Neural cell (in vitro differentiated cells): ENCODE results near the gene CHRM5. TPM values are rescaled to one million over a fixed set of nuclear protein-coding genes. Genes with fewer than 3 reads are reported as not detected.
A peak's percentile ranks its signal among the peaks of the same experiment; 100 is the strongest.

Source experiments
- H2AFZ ChIP-seq: fragments of 200-600, 300-800 bp; sonication (generic), shearing (Covaris generic); 2 replicates; pipeline ENCODE4 v1.6.0; 2014; ENCODE audit warnings: low read depth, mild to moderate bottlenecking, antibody characterized with exemption, low read length, moderate library complexity
- H3F3A ChIP-seq: fragments of 200-600 bp; shearing (Covaris generic); 2 replicates; pipeline ENCODE4 v1.6.1; 2016; ENCODE audit warnings: mild to moderate bottlenecking, moderate library complexity, mixed read lengths, antibody characterized with exemption, low read length; ENCODE audit not compliant: insufficient read depth, poor library complexity, severe bottlenecking
- H3K27ac ChIP-seq: fragments of 200-600, 300-800 bp; sonication (generic), shearing (Covaris generic); 2 replicates; pipeline ENCODE4 v1.5.1; 2014; ENCODE audit warnings: mild to moderate bottlenecking, low read length, moderate library complexity
- H3K27me3 ChIP-seq: fragments of 300-800, 200-600 bp; sonication (generic), shearing (Covaris generic); 2 replicates; pipeline ENCODE4 v1.6.0; 2014; ENCODE audit warnings: mild to moderate bottlenecking, low read depth, low read length, moderate library complexity; ENCODE audit not compliant: insufficient read depth
- H3K36me3 ChIP-seq: fragments of 300-800, 200-600 bp; sonication (generic), shearing (Covaris generic); 2 replicates; pipeline ENCODE4 v1.5.1; 2014; ENCODE audit warnings: mild to moderate bottlenecking, antibody characterized with exemption, low read length, moderate library complexity; ENCODE audit not compliant: insufficient read depth
- H3K4me2 ChIP-seq: fragments of 300-800, 200-600 bp; sonication (generic), shearing (Covaris generic); 2 replicates; pipeline ENCODE4 v1.6.0; 2014; ENCODE audit warnings: mild to moderate bottlenecking, low read length
- H3K4me3 ChIP-seq: fragments of 300-800, 200-600 bp; sonication (generic), shearing (Covaris generic); 2 replicates; pipeline ENCODE4 v1.5.1; 2014; ENCODE audit warnings: mild to moderate bottlenecking, low read length, moderate library complexity
- H3K79me2 ChIP-seq: fragments of 200-600 bp; shearing (Covaris generic); replicated peaks from 2 replicates; pipeline ENCODE4 v1.6.0; 2014; ENCODE audit warnings: mild to moderate bottlenecking, low read length, moderate library complexity; ENCODE audit not compliant: insufficient read depth
- H3K9ac ChIP-seq: fragments of 300-800, 200-600 bp; sonication (generic), shearing (Covaris generic); 2 replicates; pipeline ENCODE4 v1.6.1; 2016; ENCODE audit warnings: mild to moderate bottlenecking, low read length, mixed read lengths
- H3K9me2 ChIP-seq: fragments of 200-600 bp; shearing (Covaris generic); 2 replicates; pipeline ENCODE4 v1.6.1; 2016; ENCODE audit warnings: mild to moderate bottlenecking, low read length, mixed read lengths; ENCODE audit not compliant: insufficient read depth
- H3K9me3 ChIP-seq: fragments of 200-600, 300-800 bp; sonication (generic), shearing (Covaris generic); 2 replicates; pipeline ENCODE4 v1.6.1; 2016; ENCODE audit warnings: mild to moderate bottlenecking, mixed run types, low read length, moderate library complexity, mixed read lengths
- H4K20me1 ChIP-seq: fragments of 200-600 bp; shearing (Covaris generic); 2 replicates; pipeline ENCODE4 v1.6.1; 2016; ENCODE audit warnings: mild to moderate bottlenecking, mixed run types; ENCODE audit not compliant: insufficient read depth
- EP300 ChIP-seq: fragments of 450-650 bp; conservative IDR thresholded peaks from 2 replicates; pipeline ENCODE4 v1.6.1; 2014; ENCODE audit warnings: antibody characterized with exemption, mild to moderate bottlenecking, moderate library complexity; ENCODE audit not compliant: poor library complexity, severe bottlenecking
- EZH2 ChIP-seq: fragments of 200-600, 300-800 bp; shearing (Covaris generic), sonication (generic); IDR thresholded peaks from 2 replicates; pipeline ENCODE4 v1.6.1; 2014; ENCODE audit warnings: antibody characterized with exemption, low read length, borderline replicate concordance, mild to moderate bottlenecking; ENCODE audit not compliant: insufficient read depth, poor library complexity, severe bottlenecking
- MXI1 ChIP-seq: fragments of 450-650 bp; conservative IDR thresholded peaks from 2 replicates; pipeline ENCODE4 v1.6.1; 2014; ENCODE audit warnings: antibody characterized with exemption, mild to moderate bottlenecking; ENCODE audit not compliant: poor library complexity, severe bottlenecking
- POLR2AphosphoS5 ChIP-seq: IDR thresholded peaks from 2 replicates; pipeline ENCODE4 v1.6.1; 2012
- RAD21 ChIP-seq: fragments of 450-650 bp; conservative IDR thresholded peaks from 2 replicates; pipeline ENCODE4 v1.6.1; 2014; ENCODE audit warnings: antibody characterized with exemption, mild to moderate bottlenecking, moderate library complexity
- REST ChIP-seq: IDR thresholded peaks from 2 replicates; pipeline ENCODE4 v1.6.1; 2012; ENCODE audit warnings: borderline replicate concordance
- SMC3 ChIP-seq: fragments of 450-650 bp; conservative IDR thresholded peaks from 2 replicates; pipeline ENCODE4 v1.6.1; 2014; ENCODE audit warnings: antibody characterized with exemption, mild to moderate bottlenecking, moderate library complexity; ENCODE audit not compliant: poor library complexity
- TAF1 ChIP-seq: IDR thresholded peaks from 2 replicates; pipeline ENCODE4 v1.6.1; 2012; ENCODE audit warnings: low read depth
- polyA plus RNA-seq: library from polyadenylated mRNA; depleted of rRNA; stranded (reverse); fragments of >200 nt; gene quantifications from 2 replicates; pipeline ENCODE4 v1.2.3, GENCODE V29; 2014
- TF ChIP-seq, protein P1 (sequence below): fragments of 450-650 bp; IDR thresholded peaks from 2 replicates; pipeline ENCODE4 v1.5.1; 2014; ENCODE audit warnings: antibody characterized with exemption, mild to moderate bottlenecking, moderate library complexity; ENCODE audit not compliant: poor library complexity, severe bottlenecking

The CHRM5 gene
- polyA plus RNA-seq, 1 donor from 2014 or later = 3.9 TPM

DNA sequence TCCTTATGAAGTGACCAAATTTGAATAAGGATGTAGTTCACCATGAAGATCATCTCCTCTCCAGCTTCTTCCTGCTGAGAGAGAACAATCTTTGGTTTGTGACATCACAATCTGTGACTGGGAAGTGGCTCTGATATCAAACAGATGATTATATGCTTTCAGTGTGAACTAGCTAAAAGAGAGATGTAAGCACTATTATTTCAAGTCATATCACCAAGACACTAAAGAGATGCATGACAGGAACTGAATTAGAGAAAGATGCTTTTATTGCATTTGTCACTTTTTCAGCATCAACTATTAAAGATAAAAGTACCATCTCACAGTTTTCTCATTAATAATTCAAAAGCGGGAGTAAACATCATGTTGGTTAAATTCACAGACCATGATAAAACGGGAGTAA is 3.5 kb downstream of the CHRM5 start:
- Histone ChIP-seq H3K36me3 (no peaks in the 10 kb centered on the region), H3K4me3 (peak overlapping the region; percentile 32), H3K27ac (peak overlapping the region; percentile 78)

DNA sequence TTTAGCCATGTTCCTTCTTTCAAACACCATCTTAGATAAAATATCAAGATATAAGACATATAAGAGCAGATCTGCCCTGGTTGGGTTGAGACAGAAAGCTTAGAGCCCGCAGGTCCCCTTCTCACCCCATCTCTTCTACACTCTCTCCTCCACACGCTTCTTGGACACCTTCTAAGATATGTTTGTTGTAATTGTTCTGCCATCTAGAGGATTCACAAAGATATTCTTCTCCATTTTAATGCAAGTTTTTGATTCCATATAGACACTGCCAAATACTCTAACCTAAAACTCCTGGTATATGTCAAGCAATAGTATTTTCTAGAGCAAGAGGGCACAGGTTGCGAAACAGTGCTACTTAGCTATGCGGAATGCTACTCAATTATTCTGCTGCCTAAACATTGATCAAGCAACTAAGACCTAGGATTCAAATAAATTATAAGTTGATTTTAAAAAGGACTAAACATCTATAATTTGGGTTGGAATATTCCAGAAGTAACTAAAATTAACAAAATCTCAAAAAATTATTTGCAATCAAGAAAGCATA is 6.8 kb downstream of the CHRM5 start:
- Histone ChIP-seq H4K20me1 (no peaks in the 10 kb centered on the region), H3K4me2 (no peak overlapping the region), H3K9me3 (no peaks in the 10 kb centered on the region), H3K9ac (no peak overlapping the region), H3K79me2 (no peaks in the 10 kb centered on the region), H2AFZ (no peak overlapping the region), H3K36me3 (no peaks in the 10 kb centered on the region), H3K27me3 (no peaks in the 10 kb centered on the region), H3K27ac (no peak overlapping the region), H3F3A (no peaks in the 10 kb centered on the region), H3K4me3 (no peak overlapping the region), H3K9me2 (no peaks in the 10 kb centered on the region)
- TF ChIP-seq REST (no peak), POLR2AphosphoS5 (no peak), RAD21 (peak; percentile 71), SMC3 (peak; percentile 69), MXI1 (no peak), EZH2 (no peak)
- TF ChIP-seq, protein P1, sequence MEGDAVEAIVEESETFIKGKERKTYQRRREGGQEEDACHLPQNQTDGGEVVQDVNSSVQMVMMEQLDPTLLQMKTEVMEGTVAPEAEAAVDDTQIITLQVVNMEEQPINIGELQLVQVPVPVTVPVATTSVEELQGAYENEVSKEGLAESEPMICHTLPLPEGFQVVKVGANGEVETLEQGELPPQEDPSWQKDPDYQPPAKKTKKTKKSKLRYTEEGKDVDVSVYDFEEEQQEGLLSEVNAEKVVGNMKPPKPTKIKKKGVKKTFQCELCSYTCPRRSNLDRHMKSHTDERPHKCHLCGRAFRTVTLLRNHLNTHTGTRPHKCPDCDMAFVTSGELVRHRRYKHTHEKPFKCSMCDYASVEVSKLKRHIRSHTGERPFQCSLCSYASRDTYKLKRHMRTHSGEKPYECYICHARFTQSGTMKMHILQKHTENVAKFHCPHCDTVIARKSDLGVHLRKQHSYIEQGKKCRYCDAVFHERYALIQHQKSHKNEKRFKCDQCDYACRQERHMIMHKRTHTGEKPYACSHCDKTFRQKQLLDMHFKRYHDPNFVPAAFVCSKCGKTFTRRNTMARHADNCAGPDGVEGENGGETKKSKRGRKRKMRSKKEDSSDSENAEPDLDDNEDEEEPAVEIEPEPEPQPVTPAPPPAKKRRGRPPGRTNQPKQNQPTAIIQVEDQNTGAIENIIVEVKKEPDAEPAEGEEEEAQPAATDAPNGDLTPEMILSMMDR = peak; percentile 66

More for the DNA sequence above, 3.5 kb downstream of the CHRM5 start:
- Histone ChIP-seq H2AFZ (no peak overlapping the region), H3K4me2 (peak overlapping the region; percentile 27), H3K27me3 (no peaks in the 10 kb centered on the region), H3K9ac (peak overlapping the region; percentile 33), H3K9me2 (no peaks in the 10 kb centered on the region), H3K9me3 (no peaks in the 10 kb centered on the region), H4K20me1 (no peaks in the 10 kb centered on the region), H3K79me2 (no peaks in the 10 kb centered on the region), H3F3A (no peaks in the 10 kb centered on the region)
- TF ChIP-seq MXI1 (no peak), SMC3 (no peak), EP300 (peak; percentile 90), POLR2AphosphoS5 (peak; percentile 89), EZH2 (no peak), RAD21 (no peak), REST (peak; percentile 62), TAF1 (no peak)
- TF ChIP-seq, protein P1 = no peak
